Ishikawa (cell line): Measurements from ENCODE around the gene ARL8B.

Experiments used
- CEBPB ChIP-seq: IDR thresholded peaks from 2 replicates; pipeline ENCODE4 v1.6.1; 2012
- CREB1 ChIP-seq: IDR thresholded peaks from 2 replicates; pipeline ENCODE4 v1.6.1; 2012; ENCODE audit warnings: low read depth
- EGR1 ChIP-seq: IDR thresholded peaks from 2 replicates; pipeline ENCODE4 v1.6.1; 2012
- EP300 ChIP-seq: IDR thresholded peaks from 2 replicates; pipeline ENCODE4 v1.6.1; 2012; ENCODE audit warnings: borderline replicate concordance
- FOXM1 ChIP-seq: IDR thresholded peaks from 2 replicates; pipeline ENCODE4 v1.6.1; 2012; ENCODE audit warnings: low read depth, borderline replicate concordance
- MAX ChIP-seq: IDR thresholded peaks from 2 replicates; pipeline ENCODE4 v1.6.1; 2012
- NFIC ChIP-seq: IDR thresholded peaks from 2 replicates; pipeline ENCODE4 v1.6.1; 2012
- RAD21 ChIP-seq: IDR thresholded peaks from 2 replicates; pipeline ENCODE4 v1.6.1; 2012; ENCODE audit warnings: low read depth
- REST ChIP-seq: IDR thresholded peaks from 2 replicates; pipeline ENCODE4 v1.6.1; 2012; ENCODE audit warnings: low read depth, mild to moderate bottlenecking
- TAF1 ChIP-seq: IDR thresholded peaks from 2 replicates; pipeline ENCODE4 v1.6.1; 2012; ENCODE audit warnings: low read depth, mild to moderate bottlenecking
- TCF12 ChIP-seq: IDR thresholded peaks from 2 replicates; pipeline ENCODE4 v1.6.1; 2012; ENCODE audit warnings: low read depth
- TEAD4 ChIP-seq: IDR thresholded peaks from 2 replicates; pipeline ENCODE4 v1.6.1; 2012
- USF1 ChIP-seq: IDR thresholded peaks from 2 replicates; pipeline ENCODE4 v1.6.1; 2012
- YY1 ChIP-seq: IDR thresholded peaks from 2 replicates; pipeline ENCODE4 v1.6.1; 2012; ENCODE audit warnings: low read depth
- ZBTB7A ChIP-seq: IDR thresholded peaks from 2 replicates; pipeline ENCODE4 v1.6.1; 2012; ENCODE audit warnings: low read depth

ARL8B gene

GRCh38 chr3:5186089-5186857 lies 64.2 kb downstream of the ARL8B start:
- no peak for TF ChIP-seq USF1
- TF ChIP-seq NFIC = no peak
- no peak for TF ChIP-seq REST
- no peak for TF ChIP-seq TEAD4
- TF ChIP-seq TAF1 = no peak
- no peak for TF ChIP-seq EGR1

- TF ChIP-seq CREB1 = no peak
- no peak for TF ChIP-seq RAD21
Measured at GRCh38 chr3:5186858-5187155, 64.7 kb downstream of the ARL8B start.

GRCh38 chr3:5187156-5187919 lies 65.2 kb downstream of the ARL8B start, which contains the start of gene EDEM1:
TSS of gene EDEM1 (plus strand) at chr3:5187707. CDS start at chr3:5187806, 99 bp downstream.
- TF ChIP-seq ZBTB7A = 0 out of 2 replicates have a peak, but pooled peaks have one; percentile 36
- TF ChIP-seq CREB1 = no peak
- no peak for TF ChIP-seq CEBPB
- no peak for TF ChIP-seq NFIC
- TF ChIP-seq RAD21 = no peak
- TF ChIP-seq YY1 = no peak
- TF ChIP-seq TEAD4 = no peak
- no peak for TF ChIP-seq TCF12
- TF ChIP-seq USF1 = no peak
- peak; percentile 49; the same call in 1 of the 2 replicates for TF ChIP-seq MAX
- TF ChIP-seq REST = no peak
- no peak for TF ChIP-seq FOXM1
- no peak for TF ChIP-seq EP300
- TF ChIP-seq TAF1 = no peak; the same call in 1 of the 2 replicates
- no peak for TF ChIP-seq EGR1

- TF ChIP-seq EP300 (no peak), EGR1 (peak; percentile 6; the same call in 1 of the 2 replicates)
Measured at GRCh38 chr3:5187920-5188418, 65.9 kb downstream of the ARL8B start.

GRCh38 chr3:5188419-5189221 lies 66.5 kb downstream of the ARL8B start:
- TF ChIP-seq NFIC (no peak), RAD21 (no peak), EGR1 (no peak), FOXM1 (no peak), YY1 (no peak), EP300 (no peak), REST (no peak), TEAD4 (no peak), USF1 (no peak), ZBTB7A (no peak)
